ENCODE results near the gene OTUD7B.

The OTUD7B gene

DNA sequence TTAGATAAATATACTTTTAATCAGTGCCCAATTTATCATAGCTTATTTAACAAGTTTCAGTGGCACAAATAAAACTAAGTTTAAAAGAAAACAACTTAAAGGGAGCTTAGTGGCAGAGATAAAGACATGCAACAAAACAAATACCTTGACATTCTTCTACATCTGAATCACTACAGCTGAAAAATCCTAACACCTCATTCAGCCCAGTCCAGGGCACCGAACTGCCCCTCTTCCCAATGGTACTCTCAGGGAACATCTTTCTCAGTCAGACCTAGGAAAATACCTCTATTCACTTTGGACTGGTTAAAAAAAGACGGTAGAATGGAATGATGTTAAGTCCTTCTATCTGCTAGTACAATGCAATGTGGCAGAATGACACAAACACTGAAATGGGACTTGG lies 8.3 kb downstream of the OTUD7B start:
- Histone ChIP-seq H3K36me3 (ENCODE audit: control insufficient read depth, insufficient read depth, low read length) (no peaks in the 10 kb centered on the region), H3K4me1 (no peaks in the 10 kb centered on the region), H3K4me2 (ENCODE audit: low read length) (no peak overlapping the region), H3K9me3 (ENCODE audit: control insufficient read depth, low read length) (no peaks in the 10 kb centered on the region), H3K27ac (no peak overlapping the region), H3K79me2 (peaks cover 30% of the 10 kb centered on the region), H2AFZ (no peak overlapping the region), H3K9ac (no peak overlapping the region), H3K4me3 (ENCODE audit: low read depth, low read length) (no peak overlapping the region), H3K27me3 (ENCODE audit: control insufficient read depth, insufficient read depth, low read length) (no peaks in the 10 kb centered on the region)
- TF ChIP-seq, protein P1, sequence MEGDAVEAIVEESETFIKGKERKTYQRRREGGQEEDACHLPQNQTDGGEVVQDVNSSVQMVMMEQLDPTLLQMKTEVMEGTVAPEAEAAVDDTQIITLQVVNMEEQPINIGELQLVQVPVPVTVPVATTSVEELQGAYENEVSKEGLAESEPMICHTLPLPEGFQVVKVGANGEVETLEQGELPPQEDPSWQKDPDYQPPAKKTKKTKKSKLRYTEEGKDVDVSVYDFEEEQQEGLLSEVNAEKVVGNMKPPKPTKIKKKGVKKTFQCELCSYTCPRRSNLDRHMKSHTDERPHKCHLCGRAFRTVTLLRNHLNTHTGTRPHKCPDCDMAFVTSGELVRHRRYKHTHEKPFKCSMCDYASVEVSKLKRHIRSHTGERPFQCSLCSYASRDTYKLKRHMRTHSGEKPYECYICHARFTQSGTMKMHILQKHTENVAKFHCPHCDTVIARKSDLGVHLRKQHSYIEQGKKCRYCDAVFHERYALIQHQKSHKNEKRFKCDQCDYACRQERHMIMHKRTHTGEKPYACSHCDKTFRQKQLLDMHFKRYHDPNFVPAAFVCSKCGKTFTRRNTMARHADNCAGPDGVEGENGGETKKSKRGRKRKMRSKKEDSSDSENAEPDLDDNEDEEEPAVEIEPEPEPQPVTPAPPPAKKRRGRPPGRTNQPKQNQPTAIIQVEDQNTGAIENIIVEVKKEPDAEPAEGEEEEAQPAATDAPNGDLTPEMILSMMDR (IDR thresholded peaks at IDR 0.05): no peak

DNA sequence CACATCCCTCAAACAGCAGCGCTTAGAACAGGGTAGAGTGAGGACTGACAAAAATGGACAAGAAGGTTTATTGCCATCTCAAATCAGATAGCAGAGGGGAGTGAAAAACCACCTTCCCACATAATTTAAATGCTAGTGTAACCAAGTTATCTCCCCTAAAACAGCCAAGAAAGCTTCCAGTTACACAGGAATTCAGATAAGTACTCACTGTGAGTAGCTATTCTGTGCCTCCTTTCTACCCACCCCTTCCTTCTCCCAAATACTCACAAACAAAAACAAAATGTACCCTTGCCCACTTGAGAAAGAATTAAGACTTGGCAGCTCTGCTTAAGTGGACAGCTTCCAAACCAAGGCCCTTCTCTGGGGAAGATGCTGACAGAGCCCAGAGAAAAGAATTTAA lies 9.1 kb downstream of the OTUD7B start:
- Histone ChIP-seq H3K27ac (no peak overlapping the region), H3K9ac (no peak overlapping the region), H3K36me3 (ENCODE audit: control insufficient read depth, insufficient read depth, low read length) (no peaks in the 10 kb centered on the region), H3K27me3 (ENCODE audit: control insufficient read depth, insufficient read depth, low read length) (no peaks in the 10 kb centered on the region), H3K79me2 (peaks cover 28% of the 10 kb centered on the region), H3K9me3 (ENCODE audit: control insufficient read depth, low read length) (no peaks in the 10 kb centered on the region), H3K4me1 (no peaks in the 10 kb centered on the region), H2AFZ (no peak overlapping the region), H3K4me2 (ENCODE audit: low read length) (no peak overlapping the region), H3K4me3 (ENCODE audit: low read depth, low read length) (no peak overlapping the region)
- TF ChIP-seq, protein P1 (IDR thresholded peaks at IDR 0.05): no peak

DNA sequence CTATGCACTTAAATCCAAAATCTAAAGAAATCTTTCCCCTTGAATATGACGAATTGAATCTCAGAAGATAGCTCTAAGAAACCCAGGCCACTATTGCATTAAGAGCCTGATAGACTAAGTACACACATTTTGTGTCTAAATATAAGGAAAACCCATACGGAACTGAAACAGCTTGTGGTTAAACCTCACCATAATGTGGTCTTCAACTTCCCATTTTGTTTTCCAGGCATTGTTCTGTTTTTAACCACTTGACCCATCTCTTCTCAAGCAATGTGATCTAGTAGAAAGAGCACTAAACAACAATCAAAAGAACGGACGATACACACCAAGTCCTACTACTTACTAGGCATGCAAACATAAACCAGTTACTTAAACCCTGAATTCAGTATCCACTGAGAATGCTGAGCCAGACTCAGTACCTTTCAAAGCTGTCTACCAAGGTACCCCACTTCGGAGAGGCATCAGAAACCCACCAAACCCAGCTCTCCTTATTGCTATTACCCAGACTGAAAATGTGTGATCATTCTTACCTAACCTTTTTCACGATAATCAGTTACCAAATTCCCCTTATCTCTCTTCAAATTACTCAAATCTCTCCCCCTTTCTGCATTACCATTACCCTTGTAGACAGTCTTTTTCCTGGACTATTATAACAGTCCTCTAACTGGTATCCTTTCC lies 12.8 kb downstream of the OTUD7B start:
- Histone ChIP-seq H3K27me3 (ENCODE audit: control insufficient read depth, insufficient read depth, low read length) (no peaks in the 10 kb centered on the region), H3K79me2 (peaks cover 16% of the 10 kb centered on the region), H2AFZ (no peak overlapping the region), H3K4me3 (ENCODE audit: low read depth, low read length) (no peak overlapping the region), H3K4me2 (ENCODE audit: low read length) (no peak overlapping the region), H3K27ac (no peak overlapping the region), H3K9ac (no peak overlapping the region), H3K36me3 (ENCODE audit: control insufficient read depth, insufficient read depth, low read length) (no peaks in the 10 kb centered on the region), H3K4me1 (no peaks in the 10 kb centered on the region), H3K9me3 (ENCODE audit: control insufficient read depth, low read length) (no peaks in the 10 kb centered on the region)
- TF ChIP-seq, protein P1 (IDR thresholded peaks at IDR 0.05): no peak

DNA sequence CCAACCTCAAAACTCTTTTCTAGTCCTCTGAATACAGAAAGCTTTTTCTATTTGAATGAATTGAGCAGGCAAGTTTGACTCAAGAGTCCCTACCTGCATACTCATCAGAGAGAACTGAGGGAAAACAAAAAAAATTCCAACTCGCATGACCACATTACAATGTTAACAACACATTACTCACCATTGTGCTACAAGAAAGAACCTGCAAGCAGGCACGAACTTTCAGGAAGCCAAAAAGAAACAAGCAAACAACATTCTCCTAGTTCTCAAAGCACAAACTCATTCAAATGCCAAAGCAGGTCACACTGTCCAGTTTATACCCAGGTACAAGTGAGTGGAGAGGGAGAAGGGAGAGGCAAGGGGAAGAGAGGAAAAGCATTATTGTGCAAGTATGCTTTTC lies 14.6 kb downstream of the OTUD7B start:
- H3K4me3 ChIP-seq (ENCODE audit: low read depth, low read length): no peak overlapping the region
- H3K36me3 ChIP-seq (ENCODE audit: control insufficient read depth, insufficient read depth, low read length): no peaks in the 10 kb centered on the region
- H3K9ac ChIP-seq: no peak overlapping the region
- peaks cover 19% of the 10 kb centered on the region for H3K79me2 ChIP-seq
- TF ChIP-seq, protein P1 (IDR thresholded peaks at IDR 0.05): no peak
- no peaks in the 10 kb centered on the region for H3K27me3 ChIP-seq (ENCODE audit: control insufficient read depth, insufficient read depth, low read length)
- H2AFZ ChIP-seq: no peak overlapping the region
- no peak overlapping the region for H3K4me2 ChIP-seq (ENCODE audit: low read length)
- H3K9me3 ChIP-seq (ENCODE audit: control insufficient read depth, low read length): no peaks in the 10 kb centered on the region
- no peaks in the 10 kb centered on the region for H3K4me1 ChIP-seq
- no peak overlapping the region for H3K27ac ChIP-seq

DNA sequence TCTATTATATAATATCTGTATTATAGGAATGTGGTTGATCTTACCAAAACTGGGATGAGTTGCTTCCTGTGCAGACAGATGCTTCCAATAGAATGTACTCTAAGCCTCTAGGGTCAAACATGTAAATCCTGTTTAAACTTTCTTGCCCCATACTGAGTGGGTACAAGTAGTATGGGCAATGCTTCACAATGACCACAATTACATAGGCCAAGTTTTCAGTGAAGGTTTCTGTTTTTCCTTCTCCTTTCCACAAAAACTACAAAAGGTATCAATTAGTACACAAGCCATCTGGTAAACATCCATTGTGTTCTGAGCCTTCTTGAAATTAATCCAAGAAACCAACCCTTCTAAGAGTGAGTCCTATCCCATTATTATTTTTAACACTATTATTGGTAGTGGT lies 16.8 kb downstream of the OTUD7B start:
- H3K27me3 ChIP-seq (ENCODE audit: control insufficient read depth, insufficient read depth, low read length): no peaks in the 10 kb centered on the region
- H2AFZ ChIP-seq: no peak overlapping the region
- H3K27ac ChIP-seq: no peak overlapping the region
- H3K36me3 ChIP-seq (ENCODE audit: control insufficient read depth, insufficient read depth, low read length): no peaks in the 10 kb centered on the region
- TF ChIP-seq, protein P1 (IDR thresholded peaks at IDR 0.05): no peak
- H3K4me3 ChIP-seq (ENCODE audit: low read depth, low read length): no peak overlapping the region
- H3K9me3 ChIP-seq (ENCODE audit: control insufficient read depth, low read length): no peaks in the 10 kb centered on the region
- peaks cover 21% of the 10 kb centered on the region for H3K79me2 ChIP-seq
- no peaks in the 10 kb centered on the region for H3K4me1 ChIP-seq
- no peak overlapping the region for H3K4me2 ChIP-seq (ENCODE audit: low read length)
- H3K9ac ChIP-seq: no peak overlapping the region
